ENCODE measurements around the gene IMPG2. TPM values are rescaled to one million over a fixed set of nuclear protein-coding genes. Genes with fewer than 3 reads are reported as not detected.

IMPG2 gene
- polyA plus RNA-seq, 1 donor (not counting 4 experiments of a cell fraction or from before 2014, with no cell fraction given), result 0.16 TPM

GRCh38 chr3:101177577-101177976 lies 142.8 kb downstream of the IMPG2 start:
- TF ChIP-seq CTCF (optimal IDR thresholded peaks at IDR 0.05 in 1 of 3, IDR thresholded peaks at IDR 0.05 in 1 of 3, conservative IDR thresholded peaks at IDR 0.05 in 1 of 3; ENCODE audit: extremely low read depth in 1 of 3, insufficient read depth in 2 of 3, low read length in 3 of 3) (no peak), EZH2 (IDR thresholded peaks at IDR 0.05; ENCODE audit: low read length) (no peak)
- no peaks in the 10 kb centered on the region for H3K4me1 ChIP-seq (ENCODE audit: control insufficient read depth, extremely low read depth, insufficient read depth, low read length)
- no peak overlapping the region for H3K4me2 ChIP-seq (ENCODE audit: control insufficient read depth, extremely low read depth, insufficient read depth, low read depth, low read length)
- H3K27ac ChIP-seq (ENCODE audit: control insufficient read depth, insufficient read depth, low read length), result no peak overlapping the region
- no peaks in the 10 kb centered on the region for H4K20me1 ChIP-seq (ENCODE audit: control insufficient read depth, extremely low read depth, insufficient read depth, low read length)
- H3K27me3 ChIP-seq (ENCODE audit: control insufficient read depth, extremely low read depth, insufficient read depth, low read length), result no peaks in the 10 kb centered on the region
- dilution Hi-C loops (cut with MboI; ENCODE audit: extremely low pct_ligation_motif_present, low sequenced_read_pairs), result no loop called here
- no peaks in the 10 kb centered on the region for H3K9me1 ChIP-seq (ENCODE audit: control insufficient read depth, extremely low read depth, insufficient read depth, low read length)
- H2AFZ ChIP-seq (ENCODE audit: control insufficient read depth, low read length), result no peak overlapping the region
- DNase-seq (ENCODE audit: low read depth, low spot score) (no peak), FAIRE-seq (no peak)
- no peak overlapping the region for H3K4me3 ChIP-seq (ENCODE audit: control insufficient read depth in 2 of 3, extremely low read depth in 1 of 3, insufficient read depth in 2 of 3, low read depth in 1 of 3, low read length in 3 of 3)
- no peak overlapping the region for H3K9ac ChIP-seq (ENCODE audit: control insufficient read depth, extremely low read depth, insufficient read depth, low read length)
- H3K79me2 ChIP-seq (ENCODE audit: control insufficient read depth, insufficient read depth, low read length), result no peaks in the 10 kb centered on the region
- no peaks in the 10 kb centered on the region for H3K9me3 ChIP-seq (ENCODE audit: control insufficient read depth, low read depth, low read length)
- no peaks in the 10 kb centered on the region for H3K36me3 ChIP-seq (ENCODE audit: control insufficient read depth in 2 of 2, extremely low read depth in 1 of 2, insufficient read depth in 2 of 2, low read length in 2 of 2)

Other genes with a start within 250 kb of the IMPG2 start
- 2.7 to 7.4 TPM (median 5.2 TPM) in 3 replicates for gene SENP7, start 192.6 kb upstream of the IMPG2 start, polyA plus RNA-seq
- gene TRMT10C, start 241.3 kb upstream of the IMPG2 start, polyA plus RNA-seq, result 21.6 to 35.5 TPM (median 25.6 TPM) in 3 replicates